B cell (primary cell): ENCODE results near the gene HMGCS1. TPM values are rescaled to one million over a fixed set of nuclear protein-coding genes. Genes with fewer than 3 reads are reported as not detected.

Experiments used
- ATAC-seq: fragments of 200-7000 bp; cut with Tn5 transposase; one replicate; pipeline ENCODE4 v1.10.0; 2021; ENCODE audit warnings: low read depth, mild to moderate bottlenecking, moderate number of reproducible peaks, moderate library complexity
- CTCF ChIA-PET: fragments of 350-600 bp; sonication (Branson Sonifier 250); formaldehyde crosslinking; loops from one replicate; lab custom pipeline; 2021; ENCODE audit warnings: antibody characterized with exemption, inconsistent platforms; lab: Charles Lee
- POLR2A ChIA-PET: fragments of 350-600 bp; sonication (Branson Sonifier 250); formaldehyde crosslinking; loops from one replicate; lab custom pipeline; 2021; ENCODE audit warnings: antibody characterized with exemption; lab: Charles Lee
- DNase-seq: peaks from one replicate; pipeline ENCODE4 v3.0.0; 2013
- H2AFZ ChIP-seq: 2 replicates; pipeline ENCODE4 v1.6.1; 2012; ENCODE audit warnings: mild to moderate bottlenecking, low read depth, low read length; ENCODE audit not compliant: insufficient read depth, poor library complexity, severe bottlenecking
- H3K27ac ChIP-seq, 2 donors: 1 replicate in 1 of 2; 2 replicates in 1 of 2; pipeline ENCODE4 v1.5.1; 2012 to 2013; ENCODE audit warnings: low read length in 2 of 2, mild to moderate bottlenecking in 2 of 2, moderate library complexity in 1 of 2
- H3K27me3 ChIP-seq, 4 experiments: fragments of 200-600 bp in 1 of 4; sonication (generic) in 1 of 4; replicated peaks in 1 of 4; 1 replicate in 2 of 4; 2 replicates in 2 of 4; pipeline versions ENCODE4 v1.6.1 to v1.7.0; 2013 to 2016; ENCODE audit warnings: low read length in 3 of 4, mild to moderate bottlenecking in 2 of 4, mixed read lengths in 1 of 4, moderate library complexity in 1 of 4; ENCODE audit not compliant: insufficient read depth in 4 of 4, control insufficient read depth in 3 of 4; ENCODE audit errors: control extremely low read depth in 1 of 4
- H3K36me3 ChIP-seq, 2 experiments: replicated peaks in 1 of 2; 1 replicate in 1 of 2; 2 replicates in 1 of 2; pipeline versions ENCODE4 v1.6.1 to v1.7.1; 2013; ENCODE audit warnings: low read length in 1 of 2; ENCODE audit not compliant: insufficient read depth in 2 of 2, control insufficient read depth in 1 of 2; ENCODE audit errors: control extremely low read depth in 1 of 2, extremely low read depth in 1 of 2
- H3K4me1 ChIP-seq, 2 donors: fragments of 200-600 bp in 1 of 2; sonication (generic) in 1 of 2; 1 replicate in 1 of 2; 2 replicates in 1 of 2; pipeline versions ENCODE4 v1.5.1 to v1.6.1; 2013 to 2017; ENCODE audit warnings: low read length in 2 of 2; ENCODE audit not compliant: control insufficient read depth in 2 of 2, insufficient read depth in 2 of 2
- H3K4me2 ChIP-seq: replicated peaks from 2 replicates; pipeline ENCODE3; 2012; ENCODE audit warnings: mild to moderate bottlenecking, low read depth, low read length; ENCODE audit not compliant: poor library complexity, severe bottlenecking
- H3K4me3 ChIP-seq, 5 experiments: fragments of 200-600 bp in 1 of 5; sonication (generic) in 1 of 5; 1 replicate in 3 of 5; 2 replicates in 2 of 5; pipeline versions ENCODE4 v1.5.1 to v1.7.0; 2011 to 2016; ENCODE audit warnings: low read length in 4 of 5, mild to moderate bottlenecking in 4 of 5, low read depth in 2 of 5, control low read depth in 1 of 5, moderate library complexity in 1 of 5; ENCODE audit not compliant: insufficient read depth in 1 of 5; ENCODE audit errors: control extremely low read depth in 1 of 5, extremely low read depth in 1 of 5
- H3K79me2 ChIP-seq: fragments of 200-600 bp; sonication (generic); one replicate; pipeline ENCODE4 v1.6.0; 2016; ENCODE audit warnings: low read length; ENCODE audit not compliant: control insufficient read depth, insufficient read depth
- H3K9ac ChIP-seq: fragments of 200-600 bp; sonication (generic); 2 replicates; pipeline ENCODE4 v1.6.1; 2017; ENCODE audit warnings: mild to moderate bottlenecking, low read length, moderate library complexity
- H3K9me3 ChIP-seq, 3 donors: one replicate each; pipeline versions ENCODE4 v1.6.1 to v1.7.1; 2013; ENCODE audit warnings: low read length in 2 of 3; ENCODE audit not compliant: control insufficient read depth in 2 of 3, insufficient read depth in 1 of 3; ENCODE audit errors: control extremely low read depth in 1 of 3
- H4K20me1 ChIP-seq: 2 replicates; pipeline ENCODE4 v1.6.0; 2012; ENCODE audit warnings: mild to moderate bottlenecking, low read length; ENCODE audit not compliant: insufficient read depth, control insufficient read depth, poor library complexity, severe bottlenecking
- H3K27ac Mint-ChIP-seq: one replicate; pipeline ENCODE4 v1.8.0; 2021; ENCODE audit warnings: mixed read lengths
- H3K27me3 Mint-ChIP-seq: one replicate; pipeline ENCODE4 v1.8.0; 2021; ENCODE audit warnings: mixed read lengths
- H3K4me1 Mint-ChIP-seq: one replicate; pipeline ENCODE4 v1.8.0; 2021; ENCODE audit warnings: mixed read lengths
- H3K4me3 Mint-ChIP-seq: one replicate; pipeline ENCODE4 v1.8.0; 2021; ENCODE audit warnings: mixed read lengths
- H3K9me3 Mint-ChIP-seq: one replicate; pipeline ENCODE4 v1.8.0; 2022; ENCODE audit warnings: mixed read lengths; ENCODE audit not compliant: insufficient read depth
- EZH2 ChIP-seq: IDR thresholded peaks from 2 replicates; pipeline ENCODE4 v1.6.1; 2012; ENCODE audit warnings: borderline replicate concordance, low read depth, mild to moderate bottlenecking, moderate library complexity, low read length; ENCODE audit not compliant: insufficient read depth, poor library complexity, severe bottlenecking
- WGBS: methylation state at CpG from one replicate; pipeline ENCODE4 v1.1.5; 2013; ENCODE audit warnings: missing lambda C conversion rate; ENCODE audit not compliant: insufficient coverage; 5-methylcytosine and 5-hydroxymethylcytosine counted together
- intact Hi-C: fragments of 100-400 bp; cut with micrococcal nuclease; formaldehyde crosslinking; loops from one replicate; pipeline ENCODE4 v1.10.0; 2022
- polyA plus RNA-seq: library from polyadenylated mRNA; depleted of rRNA; stranded (reverse); fragments of >200 nt; gene quantifications from 2 replicates; pipeline ENCODE4 v1.2.3, GENCODE V29; 2012
- total RNA-seq, 2 donors: library from RNA; stranded (reverse); fragments of 120-200 nt in 1 of 2; gene quantifications; 1 replicate in 1 of 2; 2 replicates in 1 of 2; pipeline versions ENCODE4 v1.2.3 to v1.2.4, GENCODE V29; 2013 to 2022
- TF ChIP-seq, protein P1 (sequence below): fragments of 200-600 bp; IDR thresholded peaks from one replicate; pipeline ENCODE4 v1.8.0; 2022; ENCODE audit warnings: antibody characterized with exemption, mild to moderate bottlenecking

The HMGCS1 gene
- total and polyA plus RNA-seq, 2 donors (not counting 1 experiment from before 2014, with no cell fraction given) = 16.3 to 68.7 TPM

- H2AFZ ChIP-seq = no peak overlapping the region
- no peak overlapping the region for H3K27ac ChIP-seq
- intact Hi-C loops = no loop called here
- 84% methylated on average over 3 of the region's 4 CpGs for WGBS
- no peak overlapping the region for H3K4me3 Mint-ChIP-seq
- H3K9me3 ChIP-seq = no peaks in the 10 kb centered on the region
- H3K36me3 ChIP-seq = no peaks in the 10 kb centered on the region
- ATAC-seq = no peak
- TF ChIP-seq EZH2 = no peak
- TF ChIP-seq, protein P1, sequence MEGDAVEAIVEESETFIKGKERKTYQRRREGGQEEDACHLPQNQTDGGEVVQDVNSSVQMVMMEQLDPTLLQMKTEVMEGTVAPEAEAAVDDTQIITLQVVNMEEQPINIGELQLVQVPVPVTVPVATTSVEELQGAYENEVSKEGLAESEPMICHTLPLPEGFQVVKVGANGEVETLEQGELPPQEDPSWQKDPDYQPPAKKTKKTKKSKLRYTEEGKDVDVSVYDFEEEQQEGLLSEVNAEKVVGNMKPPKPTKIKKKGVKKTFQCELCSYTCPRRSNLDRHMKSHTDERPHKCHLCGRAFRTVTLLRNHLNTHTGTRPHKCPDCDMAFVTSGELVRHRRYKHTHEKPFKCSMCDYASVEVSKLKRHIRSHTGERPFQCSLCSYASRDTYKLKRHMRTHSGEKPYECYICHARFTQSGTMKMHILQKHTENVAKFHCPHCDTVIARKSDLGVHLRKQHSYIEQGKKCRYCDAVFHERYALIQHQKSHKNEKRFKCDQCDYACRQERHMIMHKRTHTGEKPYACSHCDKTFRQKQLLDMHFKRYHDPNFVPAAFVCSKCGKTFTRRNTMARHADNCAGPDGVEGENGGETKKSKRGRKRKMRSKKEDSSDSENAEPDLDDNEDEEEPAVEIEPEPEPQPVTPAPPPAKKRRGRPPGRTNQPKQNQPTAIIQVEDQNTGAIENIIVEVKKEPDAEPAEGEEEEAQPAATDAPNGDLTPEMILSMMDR = no peak
- no peaks in the 10 kb centered on the region for H3K79me2 ChIP-seq
- POLR2A ChIA-PET = no interaction called here
- no peaks in the 10 kb centered on the region for H3K4me1 ChIP-seq
- H3K27ac Mint-ChIP-seq = no peak overlapping the region
- H3K27me3 ChIP-seq = no peaks in the 10 kb centered on the region
- H3K4me1 Mint-ChIP-seq = no peaks in the 10 kb centered on the region
- H3K27me3 Mint-ChIP-seq = peaks cover under 1% of the 10 kb centered on the region
- H3K9ac ChIP-seq = no peak overlapping the region
- H3K4me3 ChIP-seq = no peak overlapping the region
- CTCF ChIA-PET = no interaction called here
- DNase-seq = no peak
- H4K20me1 ChIP-seq = no peaks in the 10 kb centered on the region
- H3K4me2 ChIP-seq = no peak overlapping the region
- peaks cover 2% of the 10 kb centered on the region for H3K9me3 Mint-ChIP-seq
Measured at GRCh38 chr5:43320846-43321245, 7.6 kb upstream of the HMGCS1 start.

GRCh38 chr5:43316421-43316820 lies 3.2 kb upstream of the HMGCS1 start:
- intact Hi-C loops = no loop called here
- H3K4me3 ChIP-seq = no peak overlapping the region
- TF ChIP-seq, protein P1 = no peak
- TF ChIP-seq EZH2 = no peak
- ChIA-PET CTCF (no interaction called here), POLR2A (no interaction called here)
- no peaks in the 10 kb centered on the region for H3K9me3 ChIP-seq
- H3K4me1 ChIP-seq = peaks cover 18% of the 10 kb centered on the region in 2 donors
- no peak for ATAC-seq
- no peak overlapping the region for H3K4me3 Mint-ChIP-seq
- DNase-seq = no peak
- peaks cover 11% of the 10 kb centered on the region for H3K79me2 ChIP-seq
- 88% methylated on average over 5 of the region's 5 CpGs for WGBS
- H3K4me1 Mint-ChIP-seq = peaks cover 23% of the 10 kb centered on the region
- no peak overlapping the region for H3K4me2 ChIP-seq
- H3K27ac ChIP-seq = no peak overlapping the region
- no peaks in the 10 kb centered on the region for H3K36me3 ChIP-seq
- H3K9ac ChIP-seq = no peak overlapping the region
- H4K20me1 ChIP-seq = peaks cover 11% of the 10 kb centered on the region
- no peaks in the 10 kb centered on the region for H3K27me3 ChIP-seq
- no peak overlapping the region for H3K27ac Mint-ChIP-seq
- no peak overlapping the region for H2AFZ ChIP-seq
- no peaks in the 10 kb centered on the region for H3K27me3 Mint-ChIP-seq
- H3K9me3 Mint-ChIP-seq = no peaks in the 10 kb centered on the region
